GM23338 (cell line): ENCODE data around the gene CDK17.

Source experiments
- EZH2 ChIP-seq: fragments of 200-600 bp; sonication (generic); IDR thresholded peaks from one replicate; pipeline ENCODE4 v1.8.0; 2017; ENCODE audit warnings: antibody characterized with exemption, mild to moderate bottlenecking, low read depth; ENCODE audit not compliant: unreplicated experiment
- EZH2phosphoT487 ChIP-seq: fragments of 200-600 bp; sonication (generic); IDR thresholded peaks from one replicate; pipeline ENCODE4 v1.8.1; 2018; ENCODE audit warnings: antibody characterized with exemption; ENCODE audit not compliant: unreplicated experiment
- JUNB ChIP-seq: IDR thresholded peaks from one replicate; pipeline ENCODE4 v1.6.1; 2016; ENCODE audit warnings: antibody characterized with exemption; ENCODE audit not compliant: unreplicated experiment
- NANOG ChIP-seq: IDR thresholded peaks from 2 replicates; pipeline ENCODE4 v1.6.1; 2016; ENCODE audit warnings: antibody characterized with exemption, borderline replicate concordance
- POLR2AphosphoS5 ChIP-seq: IDR thresholded peaks from 2 replicates; pipeline ENCODE4 v1.6.1; 2016; ENCODE audit warnings: antibody characterized with exemption, low read depth
- REST ChIP-seq: IDR thresholded peaks from one replicate; pipeline ENCODE4 v1.6.1; 2018; ENCODE audit warnings: antibody characterized with exemption; ENCODE audit not compliant: unreplicated experiment
- ZNF114 ChIP-seq: fragments of 250-450 bp; sonication (Bioruptor Pico); IDR thresholded peaks from 2 replicates; pipeline ENCODE4 v1.5.0; 2020; ENCODE audit warnings: mild to moderate bottlenecking, moderate library complexity
- ZNF331 ChIP-seq: fragments of 250-450 bp; sonication (Bioruptor Pico); IDR thresholded peaks from 2 replicates; pipeline ENCODE4 v1.5.0; 2020; ENCODE audit warnings: low read depth, mild to moderate bottlenecking, moderate library complexity
- TF ChIP-seq, protein P1 (sequence below), 2 experiments: fragments of 200-600 bp in 1 of 2; sonication (generic) in 1 of 2; conservative IDR thresholded peaks; 2 replicates each; pipeline versions ENCODE4 v1.5.1 to v1.6.1; 2016 to 2017; ENCODE audit warnings: antibody characterized with exemption in 2 of 2, low read depth in 2 of 2, mild to moderate bottlenecking in 2 of 2, moderate library complexity in 1 of 2

GRCh38 chr12:96265836-96266235 lies 134.4 kb downstream of the CDK17 start:
- TF ChIP-seq POLR2AphosphoS5 (no peak), EZH2 (no peak), JUNB (no peak), EZH2phosphoT487 (no peak), REST (no peak), ZNF114 (CRISPR knock-in tag) (no peak), ZNF331 (CRISPR knock-in tag) (no peak), NANOG (no peak)
- TF ChIP-seq, protein P1, sequence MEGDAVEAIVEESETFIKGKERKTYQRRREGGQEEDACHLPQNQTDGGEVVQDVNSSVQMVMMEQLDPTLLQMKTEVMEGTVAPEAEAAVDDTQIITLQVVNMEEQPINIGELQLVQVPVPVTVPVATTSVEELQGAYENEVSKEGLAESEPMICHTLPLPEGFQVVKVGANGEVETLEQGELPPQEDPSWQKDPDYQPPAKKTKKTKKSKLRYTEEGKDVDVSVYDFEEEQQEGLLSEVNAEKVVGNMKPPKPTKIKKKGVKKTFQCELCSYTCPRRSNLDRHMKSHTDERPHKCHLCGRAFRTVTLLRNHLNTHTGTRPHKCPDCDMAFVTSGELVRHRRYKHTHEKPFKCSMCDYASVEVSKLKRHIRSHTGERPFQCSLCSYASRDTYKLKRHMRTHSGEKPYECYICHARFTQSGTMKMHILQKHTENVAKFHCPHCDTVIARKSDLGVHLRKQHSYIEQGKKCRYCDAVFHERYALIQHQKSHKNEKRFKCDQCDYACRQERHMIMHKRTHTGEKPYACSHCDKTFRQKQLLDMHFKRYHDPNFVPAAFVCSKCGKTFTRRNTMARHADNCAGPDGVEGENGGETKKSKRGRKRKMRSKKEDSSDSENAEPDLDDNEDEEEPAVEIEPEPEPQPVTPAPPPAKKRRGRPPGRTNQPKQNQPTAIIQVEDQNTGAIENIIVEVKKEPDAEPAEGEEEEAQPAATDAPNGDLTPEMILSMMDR (conservative IDR thresholded peaks at IDR 0.05; ENCODE audit: low read depth in 2 of 2), result no peak
